GM13977 (cell line): ENCODE measurements around the gene MMP25.

Source experiments
- DNase-seq: peaks from one replicate; pipeline ENCODE4 v3.0.0; 2012; ENCODE audit warnings: low spot score
- CTCF ChIP-seq: IDR thresholded peaks from 2 replicates; pipeline ENCODE4 v1.5.1; 2012; ENCODE audit warnings: mild to moderate bottlenecking, control low read depth; ENCODE audit not compliant: insufficient read depth; ENCODE audit errors: extremely low read depth, missing control alignments
- in situ Hi-C: fragments of 300-500 bp; cut with MboI; formaldehyde crosslinking; loops from one replicate; pipeline ENCODE4 v1.12.0; 2022; ENCODE audit warnings: low sequenced_read_pairs, low pct_unique_long_range_greater_than_20kb, mixed read lengths, inconsistent platforms; ENCODE audit not compliant: unreplicated experiment

MMP25 gene

GRCh38 chr16:3036726-3037315, 9.5 kb upstream of the MMP25 start, which contains the start of gene BICDL2:
Gene BICDL2, minus strand, starts transcription at chr16:3036944. Its CDS starts 1,448 bp downstream, at chr16:3035496.
- in situ Hi-C loops = no loop called here
- no peak for TF ChIP-seq CTCF
- no peak for DNase-seq

GRCh38 chr16:3038256-3038655, 8.1 kb upstream of the MMP25 start:
- TF ChIP-seq CTCF = no peak
- no peak for DNase-seq
- in situ Hi-C loops = no loop called here

GRCh38 chr16:3038896-3039295, 7.5 kb upstream of the MMP25 start:
- no peak for TF ChIP-seq CTCF
- in situ Hi-C loops = no loop called here
- no peak for DNase-seq

GRCh38 chr16:3042376-3042775, 4.0 kb upstream of the MMP25 start:
- no peak for TF ChIP-seq CTCF
- in situ Hi-C loops = no loop called here
- no peak for DNase-seq

- DNase-seq = no peak
- no peak for TF ChIP-seq CTCF
- in situ Hi-C loops = no loop called here
Observed at GRCh38 chr16:3044708-3045107, 1.7 kb upstream of the MMP25 start.

GRCh38 chr16:3046641-3047386, 453 bp downstream of the MMP25 start:
- no peak for TF ChIP-seq CTCF
- in situ Hi-C loops = no loop called here
- peak; percentile 67 for DNase-seq

GRCh38 chr16:3047387-3047720, 993 bp downstream of the MMP25 start:
- no peak for TF ChIP-seq CTCF
- no peak for DNase-seq
- in situ Hi-C loops = no loop called here
